Bronchial epithelial cell (primary cell): ENCODE measurements around the gene MOB4. TPM values are rescaled to one million over a fixed set of nuclear protein-coding genes. Genes with fewer than 3 reads are reported as not detected.
"Not testable (repeated sequence)": the region's sequence is repeated elsewhere in the genome, so short reads cannot be mapped to it uniquely, and the experiment has no call there.

Experiments used
- DNase-seq: peaks from one replicate; pipeline ENCODE4 v3.0.0-alpha.2; 2010; ENCODE audit warnings: low read depth
- FAIRE-seq: peaks from 2 replicates; lab custom pipeline; 2011; peaks lifted over from hg19 to GRCh38; lab: Jason Lieb, UNC
- H3K27me3 ChIP-seq: 2 replicates; pipeline ENCODE4 v1.5.1; 2011; ENCODE audit warnings: low read length; ENCODE audit not compliant: control insufficient read depth, insufficient read depth
- H3K36me3 ChIP-seq: 2 replicates; pipeline ENCODE4 v1.5.1; 2011; ENCODE audit warnings: low read length; ENCODE audit not compliant: control insufficient read depth, insufficient read depth
- H3K4me3 ChIP-seq: 2 replicates; pipeline ENCODE4 v1.5.1; 2011; ENCODE audit warnings: mild to moderate bottlenecking, low read depth, low read length, control low read depth
- total RNA-seq: library from RNA; depleted of rRNA; stranded (reverse); fragments of >200 nt; gene quantifications from 2 replicates; pipeline ENCODE4 v1.2.1, GENCODE V29; 2014
- TF ChIP-seq, protein P1 (sequence below): IDR thresholded peaks from 2 replicates; pipeline ENCODE4 v1.5.1; 2011; ENCODE audit warnings: mild to moderate bottlenecking, moderate library complexity, low read length, control low read depth, inconsistent platforms; ENCODE audit not compliant: insufficient read depth, severe bottlenecking

The MOB4 gene
- total RNA-seq, 1 donor from 2014 or later, result 15.0 TPM

DNA sequence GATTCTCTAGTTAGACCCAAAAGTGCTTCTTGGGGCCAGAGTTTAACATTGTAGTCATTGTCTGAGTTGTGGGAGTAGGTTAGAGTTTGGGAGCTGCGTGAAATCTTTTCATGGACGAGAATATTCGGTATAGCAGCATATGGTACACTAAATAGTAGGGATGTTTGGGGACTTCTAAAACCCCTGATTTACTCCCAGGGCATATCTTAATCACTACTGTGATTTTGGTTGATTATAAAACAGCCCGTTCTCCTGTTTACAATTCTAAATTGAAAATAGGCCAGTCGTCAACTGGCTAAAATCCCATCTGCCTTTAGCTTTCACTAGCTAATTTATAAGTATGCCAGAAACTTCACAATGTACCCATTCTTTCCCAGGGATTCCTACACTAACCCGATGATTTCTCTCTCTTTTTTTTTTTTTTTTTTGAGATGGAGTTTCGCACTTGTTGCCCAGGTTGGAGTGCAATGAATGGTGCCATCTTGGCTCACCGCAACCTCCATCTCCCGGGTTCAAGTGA lies 44.3 kb downstream of the MOB4 start:
- DNase-seq (no peak), FAIRE-seq (no peak)
- Histone ChIP-seq H3K27me3 (no peaks in the 10 kb centered on the region), H3K4me3 (no peak overlapping the region), H3K36me3 (no peaks in the 10 kb centered on the region)
- TF ChIP-seq, protein P1, sequence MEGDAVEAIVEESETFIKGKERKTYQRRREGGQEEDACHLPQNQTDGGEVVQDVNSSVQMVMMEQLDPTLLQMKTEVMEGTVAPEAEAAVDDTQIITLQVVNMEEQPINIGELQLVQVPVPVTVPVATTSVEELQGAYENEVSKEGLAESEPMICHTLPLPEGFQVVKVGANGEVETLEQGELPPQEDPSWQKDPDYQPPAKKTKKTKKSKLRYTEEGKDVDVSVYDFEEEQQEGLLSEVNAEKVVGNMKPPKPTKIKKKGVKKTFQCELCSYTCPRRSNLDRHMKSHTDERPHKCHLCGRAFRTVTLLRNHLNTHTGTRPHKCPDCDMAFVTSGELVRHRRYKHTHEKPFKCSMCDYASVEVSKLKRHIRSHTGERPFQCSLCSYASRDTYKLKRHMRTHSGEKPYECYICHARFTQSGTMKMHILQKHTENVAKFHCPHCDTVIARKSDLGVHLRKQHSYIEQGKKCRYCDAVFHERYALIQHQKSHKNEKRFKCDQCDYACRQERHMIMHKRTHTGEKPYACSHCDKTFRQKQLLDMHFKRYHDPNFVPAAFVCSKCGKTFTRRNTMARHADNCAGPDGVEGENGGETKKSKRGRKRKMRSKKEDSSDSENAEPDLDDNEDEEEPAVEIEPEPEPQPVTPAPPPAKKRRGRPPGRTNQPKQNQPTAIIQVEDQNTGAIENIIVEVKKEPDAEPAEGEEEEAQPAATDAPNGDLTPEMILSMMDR, result no peak

DNA sequence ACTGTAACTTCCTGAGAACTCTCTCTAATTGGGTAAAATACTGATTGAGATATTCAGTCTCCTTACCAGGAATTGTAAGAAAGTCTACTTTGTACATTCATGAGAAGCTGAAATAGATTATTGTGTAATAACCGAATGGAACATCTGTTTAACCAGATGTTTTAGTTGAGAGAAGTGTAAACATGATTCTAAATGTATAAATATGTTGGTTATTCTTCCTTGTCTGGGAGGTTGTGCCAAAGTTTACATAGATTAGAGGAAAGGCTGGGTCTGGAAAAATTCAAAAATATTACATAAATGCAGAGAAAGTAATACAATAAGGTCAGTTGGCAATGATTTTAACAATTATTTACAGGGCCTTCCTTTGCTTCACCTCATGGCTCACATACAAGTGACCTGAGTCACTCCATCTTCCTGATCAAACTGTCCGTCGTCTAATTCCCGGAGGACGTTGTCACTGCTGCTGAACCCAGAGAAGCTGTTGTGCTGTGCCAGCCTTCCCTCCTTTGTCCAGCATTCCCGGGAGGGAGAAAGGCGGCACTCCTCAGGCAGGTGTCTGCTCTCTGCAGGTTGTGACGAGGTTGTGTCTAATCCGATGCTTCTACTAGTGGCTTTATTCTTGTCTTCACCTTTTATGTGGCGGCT lies 55.9 kb downstream of the MOB4 start:
- DNase-seq (peak; percentile 29), FAIRE-seq (no peak)
- Histone ChIP-seq H3K36me3 (no peaks in the 10 kb centered on the region), H3K27me3 (no peaks in the 10 kb centered on the region), H3K4me3 (no peak overlapping the region)
- TF ChIP-seq, protein P1, result no peak

DNA sequence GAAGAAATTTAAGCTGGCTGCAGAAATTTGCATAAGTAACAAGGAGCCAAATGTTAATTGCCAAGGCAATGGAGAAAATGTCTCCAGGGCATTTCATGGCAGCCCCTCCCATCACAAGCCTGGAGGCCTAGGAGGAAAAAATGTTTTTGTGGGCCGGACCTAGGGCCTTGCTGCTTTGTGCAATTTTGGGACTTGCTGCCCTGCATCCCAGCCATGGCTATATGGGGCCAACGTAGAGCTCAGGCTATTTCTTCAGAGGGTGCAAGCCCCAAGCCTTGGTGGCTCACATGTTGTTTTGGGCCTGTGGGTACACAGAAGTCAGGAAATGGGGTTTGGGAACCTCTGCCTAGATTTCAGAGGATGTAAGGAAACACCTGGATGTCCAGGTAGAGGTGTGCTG lies 57.7 kb downstream of the MOB4 start:
- Histone ChIP-seq H3K27me3 (no peaks in the 10 kb centered on the region), H3K36me3 (no peaks in the 10 kb centered on the region), H3K4me3 (no peak overlapping the region)
- no peak for FAIRE-seq
- no peak for DNase-seq
- TF ChIP-seq, protein P1, result no peak

DNA sequence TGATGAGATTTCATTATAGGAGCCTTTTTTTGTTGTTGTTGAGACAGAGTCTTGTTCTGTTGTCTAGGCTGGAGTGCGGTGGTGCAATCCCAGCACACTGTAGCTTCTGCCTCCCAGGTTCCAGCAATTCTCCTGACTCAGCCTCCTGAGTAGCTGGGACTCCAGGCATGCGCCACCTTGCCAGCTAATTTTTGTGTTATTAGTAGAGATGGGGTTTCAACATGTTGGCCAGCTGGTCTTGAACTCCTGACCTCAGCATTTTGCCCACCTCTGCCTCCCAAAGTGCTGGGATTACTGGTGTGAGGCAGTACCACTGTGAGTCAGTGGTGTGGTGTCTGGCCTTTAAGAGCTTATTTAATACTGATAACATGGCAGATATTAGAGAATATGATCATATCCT lies 60.1 kb downstream of the MOB4 start:
- DNase-seq, result peak; percentile 70
- no peak for FAIRE-seq
- no peaks in the 10 kb centered on the region for H3K27me3 ChIP-seq
- H3K36me3 ChIP-seq, result no peaks in the 10 kb centered on the region
- H3K4me3 ChIP-seq, result no peak overlapping the region
- TF ChIP-seq, protein P1, result no peak

DNA sequence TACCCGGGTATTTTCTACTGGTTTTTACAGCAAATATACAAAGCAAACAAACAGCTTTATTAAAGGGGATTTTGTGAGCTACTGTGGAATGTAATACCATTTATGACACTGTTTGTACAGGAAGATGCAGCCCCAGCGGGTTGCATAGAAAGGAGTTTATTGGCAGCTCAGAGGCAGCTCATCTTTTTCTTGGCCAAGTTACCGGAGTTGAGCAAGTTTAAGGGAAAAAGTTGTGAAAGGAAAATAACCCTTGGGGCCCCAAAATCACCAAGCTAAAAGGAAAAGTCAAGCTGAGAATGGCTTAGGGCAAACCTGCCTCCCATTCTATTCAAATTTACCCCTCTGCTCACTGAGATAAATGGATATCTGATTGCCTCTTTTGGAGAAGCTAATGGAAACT lies 60.8 kb downstream of the MOB4 start:
- FAIRE-seq (no peak), DNase-seq (peak; percentile 12)
- no peaks in the 10 kb centered on the region for H3K27me3 ChIP-seq
- TF ChIP-seq, protein P1, result no peak
- H3K36me3 ChIP-seq, result no peaks in the 10 kb centered on the region
- no peak overlapping the region for H3K4me3 ChIP-seq

DNA sequence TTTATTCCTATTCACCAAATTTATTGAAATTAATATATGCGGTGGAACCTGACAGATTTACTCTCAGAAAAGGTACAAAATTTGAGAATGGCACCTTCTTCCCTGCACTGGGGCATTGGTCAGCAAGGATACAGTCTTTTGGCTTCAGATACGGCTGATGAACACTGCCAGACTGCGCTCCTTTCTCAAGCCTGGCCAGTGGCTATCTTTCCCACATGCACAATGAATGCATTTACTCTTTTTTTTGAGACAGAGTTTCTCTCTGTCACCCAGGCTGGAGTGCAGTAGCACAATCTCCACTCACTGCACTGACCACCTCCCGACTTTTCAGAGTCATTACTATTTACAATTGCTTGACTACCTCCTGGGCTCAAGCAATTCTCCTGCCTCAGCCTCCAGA lies 61.6 kb downstream of the MOB4 start:
- TF ChIP-seq, protein P1, result no peak
- DNase-seq (no peak), FAIRE-seq (no peak)
- H3K36me3 ChIP-seq, result no peaks in the 10 kb centered on the region
- no peak overlapping the region for H3K4me3 ChIP-seq
- H3K27me3 ChIP-seq, result no peaks in the 10 kb centered on the region

DNA sequence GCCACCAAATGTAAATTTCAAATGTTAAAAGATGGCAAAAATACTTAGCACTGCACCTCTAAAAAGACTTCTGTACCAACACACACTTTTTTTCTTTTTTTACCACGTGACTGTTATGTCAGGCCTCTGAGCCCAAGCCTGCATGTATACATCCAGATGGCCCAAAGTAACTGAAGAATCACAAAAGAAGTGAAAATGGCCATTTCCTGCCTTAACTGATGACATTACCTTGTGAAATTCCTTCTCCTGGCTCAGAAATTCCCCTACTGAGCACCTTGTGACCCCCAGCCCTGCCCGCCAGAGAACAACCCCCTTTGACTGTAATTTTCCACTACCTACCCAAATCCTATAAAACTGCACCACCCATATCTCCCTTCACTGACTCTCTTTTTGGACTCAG lies 62.4 kb downstream of the MOB4 start:
- not testable (repeated sequence) for H3K4me3 ChIP-seq, H3K36me3 ChIP-seq, H3K27me3 ChIP-seq, DNase-seq, FAIRE-seq

DNA sequence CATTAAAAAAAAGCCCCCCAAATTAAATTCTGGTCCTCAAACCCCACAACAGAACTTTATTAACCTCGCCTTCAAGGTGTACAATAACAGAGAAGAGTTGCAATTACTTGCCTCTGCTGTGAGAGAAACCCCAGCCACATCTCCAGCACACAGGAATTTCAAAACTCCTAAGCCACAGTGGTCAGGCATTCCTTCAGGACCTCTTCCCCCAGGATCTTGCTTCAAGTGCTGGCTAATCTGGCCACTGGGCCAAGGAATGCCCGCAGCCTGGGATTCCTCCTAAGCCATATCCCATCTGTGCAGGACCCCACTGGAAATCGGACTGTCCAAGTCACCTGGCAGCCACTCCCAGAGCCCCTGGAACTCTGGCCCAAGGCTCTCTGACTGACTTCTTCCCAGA lies 64.3 kb downstream of the MOB4 start:
- not testable (repeated sequence) for FAIRE-seq, H3K4me3 ChIP-seq, DNase-seq, H3K36me3 ChIP-seq, H3K27me3 ChIP-seq
